HepG2 (cell line): Measurements from ENCODE around the gene BTG2. TPM values are rescaled to one million over a fixed set of nuclear protein-coding genes. Genes with fewer than 3 reads are reported as not detected.

Source experiments
- CBX2 ChIP-seq, 2 experiments: fragments of 200-600 bp in 1 of 2; sonication (generic); formaldehyde crosslinking in 1 of 2; IDR thresholded peaks; 2 replicates each; pipeline versions ENCODE4 v1.7.0 to v1.8.1; 2018 to 2022; ENCODE audit warnings: low read depth in 2 of 2, low read length in 1 of 2, mild to moderate bottlenecking in 1 of 2, missing genetic modification reagents in 1 of 2
- DNMT3B ChIP-seq: conservative IDR thresholded peaks from 2 replicates; pipeline ENCODE4 v1.6.1; 2016; ENCODE audit warnings: missing biosample characterization, control low read depth
- FOXO1 ChIP-seq: sonication (generic); formaldehyde crosslinking; IDR thresholded peaks from 2 replicates; pipeline ENCODE4 v1.4.0; 2020; ENCODE audit warnings: missing genetic modification reagents
- KLF11 ChIP-seq: IDR thresholded peaks from 2 replicates; pipeline ENCODE4 v1.6.1; 2016; ENCODE audit warnings: missing compliant biosample characterization
- MXI1 ChIP-seq: IDR thresholded peaks from 3 replicates; pipeline ENCODE4 v1.6.1; 2012; ENCODE audit warnings: low read depth, low read length, inconsistent platforms, borderline replicate concordance
- PHF5A ChIP-seq: IDR thresholded peaks from one replicate; pipeline ENCODE4 v1.6.1; 2018; ENCODE audit warnings: low read depth, missing genetic modification reagents; ENCODE audit not compliant: unreplicated experiment
- RARA ChIP-seq: IDR thresholded peaks from 2 replicates; pipeline ENCODE4 v1.6.1; 2016; ENCODE audit warnings: missing genetic modification reagents, missing compliant biosample characterization
- TFE3 ChIP-seq: IDR thresholded peaks from 2 replicates; pipeline ENCODE4 v1.6.1; 2016
- TRAFD1 ChIP-seq: sonication (generic); formaldehyde crosslinking; IDR thresholded peaks from 2 replicates; pipeline ENCODE4 v1.5.1; 2020; ENCODE audit warnings: missing genetic modification reagents, mild to moderate bottlenecking, borderline replicate concordance
- ZNF598 ChIP-seq: sonication (generic); formaldehyde crosslinking; IDR thresholded peaks from 2 replicates; pipeline ENCODE4 v1.5.1; 2020; ENCODE audit warnings: mild to moderate bottlenecking, missing genetic modification reagents, borderline replicate concordance
- ZNF781 ChIP-seq: sonication (generic); formaldehyde crosslinking; IDR thresholded peaks from 2 replicates; pipeline ENCODE4 v1.5.1; 2020; ENCODE audit warnings: borderline replicate concordance, mild to moderate bottlenecking, missing genetic modification reagents; ENCODE audit errors: not compliant biosample characterization
- polyA plus RNA-seq, 8 experiments: library from polyadenylated mRNA; depleted of rRNA in 3 of 8; stranded (reverse) in 7 of 8; unstranded in 1 of 8; fragments of >200 nt; fragmentation: Illumina TruSeq in 4 of 8; extraction: Trizol in 4 of 8; gene quantifications; 2 replicates each; pipeline versions ENCODE4 v1.2.1 to v1.2.3, GENCODE V29; 2011 to 2016; ENCODE audit warnings: low read depth in 4 of 8, missing spikeins in 1 of 8, mixed read lengths in 1 of 8; ENCODE audit not compliant: insufficient read depth in 1 of 8
- total RNA-seq, 5 experiments: library from RNA; depleted of rRNA; stranded (reverse); fragments of >200 nt; fragmentation: Illumina TruSeq; extraction: Trizol; gene quantifications; 2 replicates each; pipeline ENCODE4 v1.2.3, GENCODE V29; 2016; ENCODE audit warnings: low read depth in 1 of 5

Gene BTG2
- total and polyA plus RNA-seq, 2 of the 13 experiments (the other 11 are each of a cell fraction or from before 2014, with no cell fraction given) = 13.6 to 18.3 TPM

GRCh38 chr1:203304919-203305808 is at the start of gene BTG2 (continued):
- TF ChIP-seq TFE3 (no peak), RARA (no peak), PHF5A (CRISPR knock-in tag) (peak; percentile 59), ZNF598 (CRISPR knock-in tag) (no peak), KLF11 (CRISPR knock-in tag) (peak; percentile 57; the same call in 1 of the 2 replicates), MXI1 (peak; percentile 65; the same call in 2 of the 3 replicates), FOXO1 (CRISPR knock-in tag) (no peak; the same call in 1 of the 2 replicates), DNMT3B (0 out of 2 replicates have a peak, but pooled peaks have one; percentile 54), CBX2 (IDR thresholded peaks at IDR 0.05; ENCODE audit: low read depth, low read length) (no peak), CBX2 (CRISPR knock-in tag; IDR thresholded peaks at IDR 0.05; ENCODE audit: low read depth) (no peak), ZNF781 (CRISPR knock-in tag) (no peak), TRAFD1 (CRISPR knock-in tag) (no peak)
